GM23338 (cell line): Measurements from ENCODE around the gene MMADHC. TPM values are rescaled to one million over a fixed set of nuclear protein-coding genes. Genes with fewer than 3 reads are reported as not detected.

Experiments used
- ATAC-seq: fragments of 200-7000 bp; cut with Tn5 transposase; 3 replicates; pipeline ENCODE4 v1.9.1; 2020
- DNase-seq: peaks from one replicate; pipeline ENCODE4 v3.0.0-alpha.2; 2015; ENCODE audit warnings: low spot score
- H2AFZ ChIP-seq: fragments of 200-600 bp; sonication (generic); 2 replicates; pipeline ENCODE4 v1.8.0; 2016; ENCODE audit warnings: antibody characterized with exemption, mild to moderate bottlenecking, moderate library complexity
- H3F3A ChIP-seq: fragments of 200-600 bp; sonication (generic); replicated peaks from 2 replicates; pipeline ENCODE4 v1.8.0; 2017; ENCODE audit warnings: antibody characterized with exemption, mixed run types, low read depth
- H3K27ac ChIP-seq: fragments of 200-600 bp; sonication (generic); 2 replicates; pipeline ENCODE4 v1.6.1; 2016; ENCODE audit warnings: low read depth
- H3K27me3 ChIP-seq: fragments of 200-600 bp; sonication (generic); 2 replicates; pipeline ENCODE4 v1.8.0; 2016; ENCODE audit warnings: mild to moderate bottlenecking, mixed run types, moderate library complexity; ENCODE audit not compliant: insufficient read depth
- H3K36me3 ChIP-seq: fragments of 200-600 bp; sonication (generic); 2 replicates; pipeline ENCODE4 v1.8.0; 2016; ENCODE audit warnings: mild to moderate bottlenecking; ENCODE audit not compliant: insufficient read depth
- H3K4me1 ChIP-seq: fragments of 200-600 bp; sonication (generic); 2 replicates; pipeline ENCODE4 v1.8.0; 2016; ENCODE audit warnings: mild to moderate bottlenecking, moderate library complexity; ENCODE audit not compliant: insufficient read depth
- H3K4me2 ChIP-seq: fragments of 200-600 bp; sonication (generic); 2 replicates; pipeline ENCODE4 v1.7.1; 2017; ENCODE audit warnings: mixed run types
- H3K4me3 ChIP-seq: fragments of 200-600 bp; sonication (generic); 2 replicates; pipeline ENCODE4 v1.6.1; 2016; ENCODE audit warnings: mixed run types
- H3K79me2 ChIP-seq: fragments of 200-600 bp; sonication (generic); replicated peaks from 2 replicates; pipeline ENCODE4 v1.8.0; 2017; ENCODE audit warnings: mild to moderate bottlenecking; ENCODE audit not compliant: insufficient read depth
- H3K9me2 ChIP-seq: fragments of 200-600 bp; sonication (generic); 2 replicates; pipeline ENCODE4 v1.8.0; 2017; ENCODE audit not compliant: insufficient read depth
- H4K20me1 ChIP-seq: fragments of 200-600 bp; sonication (generic); replicated peaks from 2 replicates; pipeline ENCODE4 v1.8.0; 2017; ENCODE audit warnings: mild to moderate bottlenecking; ENCODE audit not compliant: insufficient read depth
- H3K27ac Mint-ChIP-seq: 2 replicates; pipeline ENCODE4 v1.8.0; 2020; ENCODE audit warnings: inconsistent platforms, mild to moderate bottlenecking, moderate library complexity, mixed read lengths
- H3K27me3 Mint-ChIP-seq: 3 replicates; pipeline ENCODE4 v1.8.0; 2022; ENCODE audit warnings: low read depth, mild to moderate bottlenecking, moderate library complexity, mixed read lengths, inconsistent platforms; ENCODE audit not compliant: insufficient read depth, poor library complexity
- H3K36me3 Mint-ChIP-seq: 3 replicates; pipeline ENCODE4 v1.8.0; 2021; ENCODE audit warnings: low read depth, mild to moderate bottlenecking, inconsistent platforms, moderate library complexity, mixed read lengths
- H3K4me1 Mint-ChIP-seq: 3 replicates; pipeline ENCODE4 v1.8.0; 2020; ENCODE audit warnings: mild to moderate bottlenecking, inconsistent platforms, mixed read lengths
- H3K4me3 Mint-ChIP-seq: 3 replicates; pipeline ENCODE4 v1.8.0; 2021; ENCODE audit warnings: moderate library complexity, mild to moderate bottlenecking, inconsistent platforms, mixed read lengths
- H3K9me3 Mint-ChIP-seq: 3 replicates; pipeline ENCODE4 v1.8.0; 2020; ENCODE audit warnings: moderate library complexity, mild to moderate bottlenecking, inconsistent platforms, mixed read lengths
- CREB1 ChIP-seq: fragments of 250-450 bp; sonication (Bioruptor Pico); IDR thresholded peaks from 2 replicates; pipeline ENCODE4 v1.5.0; 2020; ENCODE audit warnings: low read depth, mild to moderate bottlenecking, moderate library complexity
- EZH2 ChIP-seq: fragments of 200-600 bp; sonication (generic); IDR thresholded peaks from one replicate; pipeline ENCODE4 v1.8.0; 2017; ENCODE audit warnings: antibody characterized with exemption, mild to moderate bottlenecking, low read depth; ENCODE audit not compliant: unreplicated experiment
- EZH2phosphoT487 ChIP-seq: fragments of 200-600 bp; sonication (generic); IDR thresholded peaks from one replicate; pipeline ENCODE4 v1.8.1; 2018; ENCODE audit warnings: antibody characterized with exemption; ENCODE audit not compliant: unreplicated experiment
- JUNB ChIP-seq: IDR thresholded peaks from one replicate; pipeline ENCODE4 v1.6.1; 2016; ENCODE audit warnings: antibody characterized with exemption; ENCODE audit not compliant: unreplicated experiment
- ZNF114 ChIP-seq: fragments of 250-450 bp; sonication (Bioruptor Pico); IDR thresholded peaks from 2 replicates; pipeline ENCODE4 v1.5.0; 2020; ENCODE audit warnings: mild to moderate bottlenecking, moderate library complexity
- polyA plus RNA-seq: library from polyadenylated mRNA; unstranded; fragments of >200 nt; fragmentation: Nextera tagmentation; extraction: Ambion mirVana; gene quantifications from 2 replicates; pipeline ENCODE4 v1.2.1, GENCODE V29; 2016
- total RNA-seq: library from RNA; depleted of rRNA; stranded (reverse); fragments of >200 nt; shearing (Covaris generic); gene quantifications from 2 replicates; pipeline ENCODE4 v1.2.3, GENCODE V29; 2014
- TF ChIP-seq, protein P1 (sequence below): fragments of 250-450 bp; sonication (Bioruptor Pico); IDR thresholded peaks from 2 replicates; pipeline ENCODE4 v1.5.0; 2020; ENCODE audit warnings: mild to moderate bottlenecking, moderate library complexity
- TF ChIP-seq, protein P2 (sequence below), 2 experiments: fragments of 200-600 bp in 1 of 2; sonication (generic) in 1 of 2; conservative IDR thresholded peaks; 2 replicates each; pipeline versions ENCODE4 v1.5.1 to v1.6.1; 2016 to 2017; ENCODE audit warnings: antibody characterized with exemption in 2 of 2, low read depth in 2 of 2, mild to moderate bottlenecking in 2 of 2, moderate library complexity in 1 of 2

MMADHC gene
- total and polyA plus RNA-seq, 2 experiments from 2014 or later, result 135 to 163 TPM

DNA sequence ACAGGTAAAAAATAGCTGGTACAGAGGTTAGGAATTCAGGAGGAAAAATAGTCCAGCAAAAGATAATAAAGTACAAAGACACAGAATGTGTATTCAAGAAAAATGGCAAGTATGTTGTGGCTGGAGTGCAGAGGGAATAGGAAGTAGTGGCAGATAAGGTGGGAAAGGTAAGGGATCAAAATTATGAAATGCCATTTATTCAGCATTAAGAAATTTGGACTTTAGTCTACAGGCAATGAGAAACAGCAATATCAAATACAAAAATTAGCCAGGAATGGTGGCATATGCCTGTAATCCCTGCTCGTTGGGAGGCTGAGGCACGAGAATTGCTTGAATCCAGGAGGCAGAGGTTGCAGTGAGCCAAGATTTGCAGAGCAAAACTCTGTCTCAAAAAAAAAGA lies 10.3 kb downstream of the MMADHC start:
- TF ChIP-seq JUNB (no peak), CREB1 (CRISPR knock-in tag) (no peak), EZH2 (no peak), ZNF114 (CRISPR knock-in tag) (no peak), EZH2phosphoT487 (no peak)
- TF ChIP-seq, protein P1, sequence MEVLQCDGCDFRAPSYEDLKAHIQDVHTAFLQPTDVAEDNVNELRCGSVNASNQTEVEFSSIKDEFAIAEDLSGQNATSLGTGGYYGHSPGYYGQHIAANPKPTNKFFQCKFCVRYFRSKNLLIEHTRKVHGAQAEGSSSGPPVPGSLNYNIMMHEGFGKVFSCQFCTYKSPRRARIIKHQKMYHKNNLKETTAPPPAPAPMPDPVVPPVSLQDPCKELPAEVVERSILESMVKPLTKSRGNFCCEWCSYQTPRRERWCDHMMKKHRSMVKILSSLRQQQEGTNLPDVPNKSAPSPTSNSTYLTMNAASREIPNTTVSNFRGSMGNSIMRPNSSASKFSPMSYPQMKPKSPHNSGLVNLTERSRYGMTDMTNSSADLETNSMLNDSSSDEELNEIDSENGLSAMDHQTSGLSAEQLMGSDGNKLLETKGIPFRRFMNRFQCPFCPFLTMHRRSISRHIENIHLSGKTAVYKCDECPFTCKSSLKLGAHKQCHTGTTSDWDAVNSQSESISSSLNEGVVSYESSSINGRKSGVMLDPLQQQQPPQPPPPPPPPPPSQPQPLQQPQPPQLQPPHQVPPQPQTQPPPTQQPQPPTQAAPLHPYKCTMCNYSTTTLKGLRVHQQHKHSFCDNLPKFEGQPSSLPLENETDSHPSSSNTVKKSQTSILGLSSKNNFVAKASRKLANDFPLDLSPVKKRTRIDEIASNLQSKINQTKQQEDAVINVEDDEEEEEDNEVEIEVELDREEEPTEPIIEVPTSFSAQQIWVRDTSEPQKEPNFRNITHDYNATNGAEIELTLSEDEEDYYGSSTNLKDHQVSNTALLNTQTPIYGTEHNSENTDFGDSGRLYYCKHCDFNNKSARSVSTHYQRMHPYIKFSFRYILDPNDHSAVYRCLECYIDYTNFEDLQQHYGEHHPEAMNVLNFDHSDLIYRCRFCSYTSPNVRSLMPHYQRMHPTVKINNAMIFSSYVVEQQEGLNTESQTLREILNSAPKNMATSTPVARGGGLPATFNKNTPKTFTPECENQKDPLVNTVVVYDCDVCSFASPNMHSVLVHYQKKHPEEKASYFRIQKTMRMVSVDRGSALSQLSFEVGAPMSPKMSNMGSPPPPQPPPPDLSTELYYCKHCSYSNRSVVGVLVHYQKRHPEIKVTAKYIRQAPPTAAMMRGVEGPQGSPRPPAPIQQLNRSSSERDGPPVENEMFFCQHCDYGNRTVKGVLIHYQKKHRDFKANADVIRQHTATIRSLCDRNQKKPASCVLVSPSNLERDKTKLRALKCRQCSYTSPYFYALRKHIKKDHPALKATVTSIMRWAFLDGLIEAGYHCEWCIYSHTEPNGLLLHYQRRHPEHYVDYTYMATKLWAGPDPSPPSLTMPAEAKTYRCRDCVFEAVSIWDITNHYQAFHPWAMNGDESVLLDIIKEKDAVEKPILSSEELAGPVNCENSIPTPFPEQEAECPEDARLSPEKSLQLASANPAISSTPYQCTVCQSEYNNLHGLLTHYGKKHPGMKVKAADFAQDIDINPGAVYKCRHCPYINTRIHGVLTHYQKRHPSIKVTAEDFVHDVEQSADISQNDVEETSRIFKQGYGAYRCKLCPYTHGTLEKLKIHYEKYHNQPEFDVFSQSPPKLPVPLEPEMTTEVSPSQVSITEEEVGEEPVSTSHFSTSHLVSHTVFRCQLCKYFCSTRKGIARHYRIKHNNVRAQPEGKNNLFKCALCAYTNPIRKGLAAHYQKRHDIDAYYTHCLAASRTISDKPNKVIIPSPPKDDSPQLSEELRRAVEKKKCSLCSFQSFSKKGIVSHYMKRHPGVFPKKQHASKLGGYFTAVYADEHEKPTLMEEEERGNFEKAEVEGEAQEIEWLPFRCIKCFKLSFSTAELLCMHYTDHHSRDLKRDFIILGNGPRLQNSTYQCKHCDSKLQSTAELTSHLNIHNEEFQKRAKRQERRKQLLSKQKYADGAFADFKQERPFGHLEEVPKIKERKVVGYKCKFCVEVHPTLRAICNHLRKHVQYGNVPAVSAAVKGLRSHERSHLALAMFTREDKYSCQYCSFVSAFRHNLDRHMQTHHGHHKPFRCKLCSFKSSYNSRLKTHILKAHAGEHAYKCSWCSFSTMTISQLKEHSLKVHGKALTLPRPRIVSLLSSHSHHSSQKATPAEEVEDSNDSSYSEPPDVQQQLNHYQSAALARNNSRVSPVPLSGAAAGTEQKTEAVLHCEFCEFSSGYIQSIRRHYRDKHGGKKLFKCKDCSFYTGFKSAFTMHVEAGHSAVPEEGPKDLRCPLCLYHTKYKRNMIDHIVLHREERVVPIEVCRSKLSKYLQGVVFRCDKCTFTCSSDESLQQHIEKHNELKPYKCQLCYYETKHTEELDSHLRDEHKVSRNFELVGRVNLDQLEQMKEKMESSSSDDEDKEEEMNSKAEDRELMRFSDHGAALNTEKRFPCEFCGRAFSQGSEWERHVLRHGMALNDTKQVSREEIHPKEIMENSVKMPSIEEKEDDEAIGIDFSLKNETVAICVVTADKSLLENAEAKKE, result no peak
- TF ChIP-seq, protein P2, sequence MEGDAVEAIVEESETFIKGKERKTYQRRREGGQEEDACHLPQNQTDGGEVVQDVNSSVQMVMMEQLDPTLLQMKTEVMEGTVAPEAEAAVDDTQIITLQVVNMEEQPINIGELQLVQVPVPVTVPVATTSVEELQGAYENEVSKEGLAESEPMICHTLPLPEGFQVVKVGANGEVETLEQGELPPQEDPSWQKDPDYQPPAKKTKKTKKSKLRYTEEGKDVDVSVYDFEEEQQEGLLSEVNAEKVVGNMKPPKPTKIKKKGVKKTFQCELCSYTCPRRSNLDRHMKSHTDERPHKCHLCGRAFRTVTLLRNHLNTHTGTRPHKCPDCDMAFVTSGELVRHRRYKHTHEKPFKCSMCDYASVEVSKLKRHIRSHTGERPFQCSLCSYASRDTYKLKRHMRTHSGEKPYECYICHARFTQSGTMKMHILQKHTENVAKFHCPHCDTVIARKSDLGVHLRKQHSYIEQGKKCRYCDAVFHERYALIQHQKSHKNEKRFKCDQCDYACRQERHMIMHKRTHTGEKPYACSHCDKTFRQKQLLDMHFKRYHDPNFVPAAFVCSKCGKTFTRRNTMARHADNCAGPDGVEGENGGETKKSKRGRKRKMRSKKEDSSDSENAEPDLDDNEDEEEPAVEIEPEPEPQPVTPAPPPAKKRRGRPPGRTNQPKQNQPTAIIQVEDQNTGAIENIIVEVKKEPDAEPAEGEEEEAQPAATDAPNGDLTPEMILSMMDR (conservative IDR thresholded peaks at IDR 0.05; ENCODE audit: low read depth in 2 of 2), result no peak
- Histone ChIP-seq H3K79me2 (peaks cover 5% of the 10 kb centered on the region; the same call in 1 of the 2 replicates), H3K4me2 (no peak overlapping the region), H3K9me2 (no peaks in the 10 kb centered on the region), H3F3A (no peaks in the 10 kb centered on the region), H3K27me3 (no peaks in the 10 kb centered on the region), H3K36me3 (peaks cover 48% of the 10 kb centered on the region; the same call in 1 of the 2 replicates), H4K20me1 (no peaks in the 10 kb centered on the region; the same call in 1 of the 2 replicates), H3K27ac (no peak overlapping the region), H2AFZ (no peak overlapping the region), H3K4me3 (no peak overlapping the region), H3K4me1 (no peaks in the 10 kb centered on the region)
- Mint-ChIP-seq H3K4me1 (no peaks in the 10 kb centered on the region), H3K36me3 (peaks cover 69% of the 10 kb centered on the region), H3K27ac (no peak overlapping the region; the same call in 1 of the 2 replicates), H3K9me3 (no peaks in the 10 kb centered on the region), H3K4me3 (no peak overlapping the region), H3K27me3 (no peaks in the 10 kb centered on the region)
- ATAC-seq (no peak), DNase-seq (no peak)
